ENCODE measurements around the gene PPEF1.

- TF ChIP-seq CTCF (IDR thresholded peaks at IDR 0.05; ENCODE audit: low read depth, low read length) (no peak), POLR2A (IDR thresholded peaks at IDR 0.05; ENCODE audit: extremely low read depth, insufficient read length) (no peak), MAX (IDR thresholded peaks at IDR 0.05; ENCODE audit: low read depth, low read length) (no peak)
These were observed 125.8 kb downstream of the PPEF1 start for GRCh38 chrX:18833071-18833731.

All from NB4 (cell line).